Stimulated activated CD4-positive, alpha-beta T cell treated with anti-CD3 and anti-CD28 coated beads, Interleukin-2, amount 100 ng/mL, for 48 hours (primary cell): Measurements from ENCODE around the gene CORIN.
"Not testable (repeated sequence)": the region's sequence is repeated elsewhere in the genome, so short reads cannot be mapped to it uniquely, and the experiment has no call there.

Source experiments
- DNase-seq, 2 donors: peaks; one replicate each; pipeline ENCODE4 v3.0.0-alpha.2; 2020

The CORIN gene

GRCh38 chr4:47767956-47768355, 69.9 kb downstream of the CORIN start:
- DNase-seq: not testable (repeated sequence)

- DNase-seq: no peak
These were observed 74.6 kb downstream of the CORIN start for GRCh38 chr4:47763279-47763678.

GRCh38 chr4:47762376-47763266, 75.2 kb downstream of the CORIN start:
- no peak for DNase-seq

GRCh38 chr4:47753316-47753715, 84.6 kb downstream of the CORIN start:
- not testable (repeated sequence) for DNase-seq

GRCh38 chr4:47752214-47752613, 85.7 kb downstream of the CORIN start:
- no peak for DNase-seq

GRCh38 chr4:47750788-47751187, 87.1 kb downstream of the CORIN start:
- no peak for DNase-seq

- DNase-seq: no peak
These were observed 88.0 kb downstream of the CORIN start for GRCh38 chr4:47749858-47750257.

- DNase-seq: no peak
These were observed 88.8 kb downstream of the CORIN start for GRCh38 chr4:47749060-47749459.

GRCh38 chr4:47747846-47748494, 89.9 kb downstream of the CORIN start:
- DNase-seq: no peak

GRCh38 chr4:47747211-47747610, 90.7 kb downstream of the CORIN start:
- DNase-seq: no peak

- no peak for DNase-seq
These were observed 91.7 kb downstream of the CORIN start for GRCh38 chr4:47746122-47746521.

- DNase-seq: no peak
These were observed 93.0 kb downstream of the CORIN start for GRCh38 chr4:47744843-47745382.

GRCh38 chr4:47744253-47744652, 93.6 kb downstream of the CORIN start:
- DNase-seq: no peak

GRCh38 chr4:47741200-47741599, 96.7 kb downstream of the CORIN start:
- no peak for DNase-seq

- DNase-seq: no peak
These were observed 100.5 kb downstream of the CORIN start for GRCh38 chr4:47737326-47737725.

- no peak for DNase-seq
These were observed 101.3 kb downstream of the CORIN start for GRCh38 chr4:47736555-47736954.

GRCh38 chr4:47736146-47736545, 101.7 kb downstream of the CORIN start:
- no peak for DNase-seq

- no peak for DNase-seq
These were observed 104.3 kb downstream of the CORIN start for GRCh38 chr4:47733302-47734175.

- no peak for DNase-seq
These were observed 106.7 kb downstream of the CORIN start for GRCh38 chr4:47731182-47731581.

- DNase-seq: no peak
These were observed 108.7 kb downstream of the CORIN start for GRCh38 chr4:47729131-47729680.

GRCh38 chr4:47721892-47722575, 115.8 kb downstream of the CORIN start:
- DNase-seq: no peak

GRCh38 chr4:47721485-47721884, 116.4 kb downstream of the CORIN start:
- no peak for DNase-seq
